Activated CD8-positive, alpha-beta T cell treated with anti-CD3 and anti-CD28 coated beads for 36 hours (primary cell): Measurements from ENCODE around the gene TMEM178B. TPM values are rescaled to one million over a fixed set of nuclear protein-coding genes. Genes with fewer than 3 reads are reported as not detected.

Experiments used
- ATAC-seq: fragments of 200-7000 bp; cut with Tn5 transposase; one replicate; pipeline ENCODE4 v1.10.0; 2021; ENCODE audit warnings: mild to moderate bottlenecking, moderate library complexity
- CTCF ChIA-PET: fragments of 350-600 bp; sonication (Branson Sonifier 250); formaldehyde crosslinking; loops from one replicate; lab custom pipeline; 2021; ENCODE audit warnings: antibody characterized with exemption; lab: Charles Lee
- POLR2A ChIA-PET: fragments of 350-600 bp; sonication (Branson Sonifier 250); formaldehyde crosslinking; loops from one replicate; lab custom pipeline; 2021; ENCODE audit warnings: antibody characterized with exemption; lab: Charles Lee
- DNase-seq: peaks from one replicate; pipeline ENCODE4 v3.0.0-alpha.2; 2020
- H3K27ac Mint-ChIP-seq: one replicate; pipeline ENCODE4 v1.8.0; 2021; ENCODE audit warnings: mild to moderate bottlenecking, mixed read lengths
- H3K27me3 Mint-ChIP-seq: one replicate; pipeline ENCODE4 v1.8.0; 2021; ENCODE audit warnings: mixed read lengths
- H3K36me3 Mint-ChIP-seq: one replicate; pipeline ENCODE4 v1.8.0; 2021; ENCODE audit warnings: low read depth, mixed read lengths
- H3K4me1 Mint-ChIP-seq: one replicate; pipeline ENCODE4 v1.8.0; 2021; ENCODE audit warnings: low read depth, mixed read lengths
- H3K4me3 Mint-ChIP-seq: one replicate; pipeline ENCODE4 v1.8.0; 2021; ENCODE audit warnings: mild to moderate bottlenecking, moderate library complexity, mixed read lengths
- H3K9me3 Mint-ChIP-seq: one replicate; pipeline ENCODE4 v1.8.0; 2021; ENCODE audit warnings: mixed read lengths
- intact Hi-C: fragments of 100-400 bp; cut with micrococcal nuclease; formaldehyde crosslinking; loops from one replicate; pipeline ENCODE4 v1.10.0; 2022
- total RNA-seq, 2 experiments: library from RNA; stranded (reverse); gene quantifications; one replicate each; pipeline ENCODE4 v1.2.3, GENCODE V29; 2021
- TF ChIP-seq, protein P1 (sequence below): fragments of 200-600 bp; IDR thresholded peaks from one replicate; pipeline ENCODE4 v1.8.0; 2022; ENCODE audit warnings: antibody characterized with exemption, mild to moderate bottlenecking

The TMEM178B gene
- total RNA-seq, 2 experiments from 2014 or later = 0.34 to 1.1 TPM

DNA sequence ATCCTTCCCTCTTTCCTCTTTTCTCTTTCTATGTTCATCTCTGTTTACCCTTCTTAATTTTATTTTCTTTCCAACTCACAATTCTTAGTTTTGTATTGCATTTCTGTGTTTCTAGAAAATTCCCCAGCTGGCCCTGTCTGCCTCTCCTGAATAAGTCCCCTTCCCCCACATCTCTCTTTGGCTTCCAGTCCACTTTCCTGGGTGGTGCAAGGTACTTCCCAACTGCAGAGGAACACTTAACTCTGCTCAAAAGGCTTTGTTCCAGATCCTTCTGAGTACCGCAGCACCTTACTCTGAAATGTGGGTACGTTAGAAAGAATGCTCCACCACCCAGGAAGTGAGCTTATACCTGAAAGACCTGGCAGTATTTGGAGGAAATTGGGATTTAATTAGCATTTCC, 227.0 kb downstream of the TMEM178B start:
- no peaks in the 10 kb centered on the region for H3K4me1 Mint-ChIP-seq
- POLR2A ChIA-PET = no interaction called here

DNA sequence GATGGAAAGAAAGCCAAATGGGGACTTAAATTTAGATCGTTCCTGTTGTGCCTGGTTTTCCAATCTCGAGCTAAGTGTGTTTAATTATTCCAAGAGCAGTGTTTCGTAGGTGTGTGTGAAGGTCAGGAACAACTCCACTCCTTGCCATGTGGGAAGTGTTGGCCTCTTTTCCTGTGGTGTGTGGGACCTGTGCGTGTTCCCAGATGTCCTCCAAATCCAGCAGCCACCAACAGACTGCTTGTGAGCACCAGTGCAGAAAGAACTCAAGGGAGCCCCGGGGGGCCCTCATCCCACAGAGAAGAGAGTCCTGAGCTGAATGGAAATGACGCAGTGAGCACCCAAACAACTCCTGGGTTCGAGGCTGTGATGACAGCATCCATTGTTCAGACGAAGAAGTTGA, 227.7 kb downstream of the TMEM178B start:
- Mint-ChIP-seq H3K27ac (no peak overlapping the region), H3K4me3 (no peak overlapping the region), H3K36me3 (no peaks in the 10 kb centered on the region), H3K9me3 (no peaks in the 10 kb centered on the region), H3K27me3 (no peaks in the 10 kb centered on the region), H3K4me1 (no peaks in the 10 kb centered on the region)
- ATAC-seq (no peak), DNase-seq (no peak)
- ChIA-PET POLR2A (no interaction called here), CTCF (no interaction called here)
- intact Hi-C loops = no loop called here
- TF ChIP-seq, protein P1, sequence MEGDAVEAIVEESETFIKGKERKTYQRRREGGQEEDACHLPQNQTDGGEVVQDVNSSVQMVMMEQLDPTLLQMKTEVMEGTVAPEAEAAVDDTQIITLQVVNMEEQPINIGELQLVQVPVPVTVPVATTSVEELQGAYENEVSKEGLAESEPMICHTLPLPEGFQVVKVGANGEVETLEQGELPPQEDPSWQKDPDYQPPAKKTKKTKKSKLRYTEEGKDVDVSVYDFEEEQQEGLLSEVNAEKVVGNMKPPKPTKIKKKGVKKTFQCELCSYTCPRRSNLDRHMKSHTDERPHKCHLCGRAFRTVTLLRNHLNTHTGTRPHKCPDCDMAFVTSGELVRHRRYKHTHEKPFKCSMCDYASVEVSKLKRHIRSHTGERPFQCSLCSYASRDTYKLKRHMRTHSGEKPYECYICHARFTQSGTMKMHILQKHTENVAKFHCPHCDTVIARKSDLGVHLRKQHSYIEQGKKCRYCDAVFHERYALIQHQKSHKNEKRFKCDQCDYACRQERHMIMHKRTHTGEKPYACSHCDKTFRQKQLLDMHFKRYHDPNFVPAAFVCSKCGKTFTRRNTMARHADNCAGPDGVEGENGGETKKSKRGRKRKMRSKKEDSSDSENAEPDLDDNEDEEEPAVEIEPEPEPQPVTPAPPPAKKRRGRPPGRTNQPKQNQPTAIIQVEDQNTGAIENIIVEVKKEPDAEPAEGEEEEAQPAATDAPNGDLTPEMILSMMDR = no peak

More for the DNA sequence above, 227.0 kb downstream of the TMEM178B start:
- H3K4me3 Mint-ChIP-seq = no peak overlapping the region
- H3K27me3 Mint-ChIP-seq = no peaks in the 10 kb centered on the region
- no peaks in the 10 kb centered on the region for H3K9me3 Mint-ChIP-seq
- TF ChIP-seq, protein P1 = no peak
- CTCF ChIA-PET = no interaction called here
- H3K36me3 Mint-ChIP-seq = no peaks in the 10 kb centered on the region
- intact Hi-C loops = no loop called here
- DNase-seq (no peak), ATAC-seq (no peak)
- H3K27ac Mint-ChIP-seq = no peak overlapping the region

DNA sequence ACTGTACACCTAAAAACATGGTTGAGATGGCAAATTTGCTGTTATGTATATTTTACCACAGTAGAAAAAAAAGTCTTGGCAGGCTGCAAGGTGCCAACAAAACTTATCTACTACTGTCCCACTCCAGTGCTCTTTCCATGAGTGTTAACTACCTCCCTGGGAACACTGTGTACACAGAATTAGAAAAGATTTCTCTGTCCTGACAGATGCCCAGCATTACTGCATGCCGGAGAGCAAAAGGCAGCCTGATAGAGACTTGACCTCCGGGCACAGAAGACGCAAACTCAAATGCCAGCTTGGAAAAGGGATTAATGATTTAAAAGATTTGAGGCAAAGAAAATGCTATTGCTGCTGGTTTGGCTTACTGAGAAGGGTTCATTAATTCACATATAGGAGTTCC, 228.8 kb downstream of the TMEM178B start:
- no peaks in the 10 kb centered on the region for H3K4me1 Mint-ChIP-seq
- no peak overlapping the region for H3K4me3 Mint-ChIP-seq
- intact Hi-C loops = no loop called here
- no peak for ATAC-seq
- no peaks in the 10 kb centered on the region for H3K9me3 Mint-ChIP-seq
- TF ChIP-seq, protein P1 = no peak
- no peaks in the 10 kb centered on the region for H3K36me3 Mint-ChIP-seq
- no peak for DNase-seq
- CTCF ChIA-PET = no interaction called here
- POLR2A ChIA-PET = no interaction called here
- H3K27me3 Mint-ChIP-seq = no peaks in the 10 kb centered on the region
- no peak overlapping the region for H3K27ac Mint-ChIP-seq

DNA sequence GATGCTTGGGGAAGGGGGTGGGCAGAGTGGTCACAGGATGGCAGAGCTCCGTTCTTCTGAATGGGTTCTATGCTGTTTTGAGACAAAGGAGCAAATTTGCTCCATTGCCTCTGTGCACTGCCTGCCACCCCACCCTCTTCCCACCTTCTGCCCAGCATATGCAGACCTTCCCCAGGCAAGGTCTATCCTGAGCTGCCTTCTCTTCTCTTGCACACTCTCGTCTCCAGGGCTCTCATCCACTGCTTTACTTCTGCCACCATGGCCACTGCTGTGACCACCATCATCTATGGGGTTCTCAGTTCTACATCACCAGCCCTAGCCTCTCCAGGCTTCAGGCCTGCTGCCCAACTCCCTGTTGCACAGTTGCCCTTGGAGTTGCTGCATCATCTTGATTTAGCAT, 230.4 kb downstream of the TMEM178B start:
- H3K4me3 Mint-ChIP-seq = no peak overlapping the region
- no peak for DNase-seq
- no peaks in the 10 kb centered on the region for H3K9me3 Mint-ChIP-seq
- ATAC-seq = no peak
- intact Hi-C loops = no loop called here
- H3K36me3 Mint-ChIP-seq = no peaks in the 10 kb centered on the region
- no peak overlapping the region for H3K27ac Mint-ChIP-seq
- H3K4me1 Mint-ChIP-seq = no peaks in the 10 kb centered on the region
- H3K27me3 Mint-ChIP-seq = no peaks in the 10 kb centered on the region
- TF ChIP-seq, protein P1 = no peak
- ChIA-PET POLR2A (no interaction called here), CTCF (no interaction called here)

DNA sequence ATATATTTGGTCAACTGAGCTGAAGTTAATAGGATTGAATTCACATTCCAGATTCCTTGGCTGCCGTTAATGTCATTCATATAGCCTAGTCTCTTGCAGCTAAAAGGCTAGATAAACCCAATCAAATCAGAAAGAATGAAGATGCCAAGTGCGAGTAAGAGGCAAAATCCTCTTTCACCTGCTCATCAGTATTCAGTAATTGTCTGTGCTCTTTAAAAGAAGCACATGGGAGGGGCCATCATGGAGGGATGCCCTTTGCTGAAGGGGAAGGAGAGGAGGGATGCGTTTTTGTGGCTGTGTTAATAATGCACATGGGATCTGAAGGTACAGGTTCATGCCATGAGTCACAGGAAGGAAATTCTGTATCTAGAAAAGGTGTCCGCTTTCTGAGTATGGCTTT, 232.2 kb downstream of the TMEM178B start:
- intact Hi-C loops = no loop called here
- ChIA-PET POLR2A (interaction anchor here (0.6 kb wide), 1 partner anchor 89 kb away, joined by 3 read pairs; no protein-coding TSS in a partner anchor), CTCF (no interaction called here)
- Mint-ChIP-seq H3K36me3 (no peaks in the 10 kb centered on the region), H3K27me3 (peaks cover 3% of the 10 kb centered on the region), H3K4me1 (no peaks in the 10 kb centered on the region), H3K4me3 (no peak overlapping the region), H3K27ac (no peak overlapping the region), H3K9me3 (no peaks in the 10 kb centered on the region)
- ATAC-seq (no peak), DNase-seq (no peak)
- TF ChIP-seq, protein P1 = no peak
